ENCODE data around the gene SH3PXD2A.
A peak's percentile ranks its signal among the peaks of the same experiment; 100 is the strongest.
"Not testable (repeated sequence)": the region's sequence is repeated elsewhere in the genome, so short reads cannot be mapped to it uniquely, and the experiment has no call there.

SH3PXD2A gene

DNA sequence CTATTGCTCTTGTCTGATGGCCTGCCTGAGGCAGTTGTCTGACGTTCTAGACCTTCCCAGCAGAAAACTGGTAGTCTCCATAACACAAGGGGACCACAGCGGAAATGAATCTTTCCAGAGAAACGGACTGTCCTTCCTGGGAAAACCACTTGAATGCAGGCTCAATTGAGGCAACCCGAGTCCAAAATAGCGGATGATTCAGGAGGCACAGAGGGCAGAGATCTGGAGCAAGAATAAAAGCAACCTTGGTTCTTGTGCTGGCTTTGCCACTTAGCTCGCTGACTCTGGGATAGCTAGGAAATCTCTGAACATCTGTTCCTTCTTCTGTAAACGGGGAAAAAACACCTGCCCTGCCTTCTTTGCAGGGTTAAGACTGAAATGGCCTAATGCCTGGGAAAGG is 183.0 kb downstream of the SH3PXD2A start:
- DNase-seq (ENCODE audit: insufficient read length, low spot score) (no peak), FAIRE-seq (no peak)
- no peak for TF ChIP-seq POLR2A (IDR thresholded peaks at IDR 0.05; ENCODE audit: low read depth, low read length)

DNA sequence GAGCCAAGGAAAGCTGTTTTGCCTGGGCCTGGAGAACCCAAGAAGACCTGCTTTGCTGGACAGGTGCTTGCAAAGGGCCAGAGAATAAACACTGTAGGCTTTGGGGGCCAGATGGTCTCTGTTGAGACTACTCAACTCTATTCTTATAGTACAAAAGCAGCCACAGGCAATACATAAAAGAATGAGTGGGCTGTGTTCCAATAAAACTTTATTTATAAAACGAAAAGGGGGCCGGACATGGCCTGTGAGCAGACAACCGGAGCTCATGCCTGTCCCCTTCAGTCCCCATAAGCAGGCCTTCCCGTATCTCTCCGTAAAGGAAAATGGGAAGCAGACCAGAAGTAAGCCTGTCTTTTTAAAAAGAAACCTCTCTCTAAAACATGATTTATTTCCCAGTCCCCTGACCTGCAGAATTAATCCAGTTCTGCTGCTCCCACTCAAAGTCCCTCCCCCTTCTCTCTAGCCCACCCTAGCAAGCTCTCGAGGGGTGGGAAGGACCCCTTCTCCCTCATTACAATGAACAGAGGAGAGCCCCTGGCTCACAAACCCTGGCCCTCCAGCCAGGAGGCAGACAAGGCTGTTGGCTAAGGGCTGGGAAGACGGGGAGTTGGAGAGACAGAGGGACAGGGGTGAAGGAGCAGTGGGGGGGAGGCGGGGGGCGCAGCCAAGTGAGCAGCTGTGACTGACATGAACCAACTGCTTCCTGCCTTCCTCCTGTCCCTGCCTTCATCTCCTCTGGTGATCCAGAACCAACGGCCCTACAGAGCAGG is 184.1 kb downstream of the SH3PXD2A start:
- no peak for DNase-seq (ENCODE audit: insufficient read length, low spot score)
- no peak for FAIRE-seq
- TF ChIP-seq POLR2A (IDR thresholded peaks at IDR 0.05; ENCODE audit: low read depth, low read length) = no peak

GRCh38 chr10:103669944-103670343 is 185.4 kb downstream of the SH3PXD2A start:
- DNase-seq (ENCODE audit: insufficient read length, low spot score) = no peak
- no peak for TF ChIP-seq POLR2A (IDR thresholded peaks at IDR 0.05; ENCODE audit: low read depth, low read length)
- no peak for FAIRE-seq

DNA sequence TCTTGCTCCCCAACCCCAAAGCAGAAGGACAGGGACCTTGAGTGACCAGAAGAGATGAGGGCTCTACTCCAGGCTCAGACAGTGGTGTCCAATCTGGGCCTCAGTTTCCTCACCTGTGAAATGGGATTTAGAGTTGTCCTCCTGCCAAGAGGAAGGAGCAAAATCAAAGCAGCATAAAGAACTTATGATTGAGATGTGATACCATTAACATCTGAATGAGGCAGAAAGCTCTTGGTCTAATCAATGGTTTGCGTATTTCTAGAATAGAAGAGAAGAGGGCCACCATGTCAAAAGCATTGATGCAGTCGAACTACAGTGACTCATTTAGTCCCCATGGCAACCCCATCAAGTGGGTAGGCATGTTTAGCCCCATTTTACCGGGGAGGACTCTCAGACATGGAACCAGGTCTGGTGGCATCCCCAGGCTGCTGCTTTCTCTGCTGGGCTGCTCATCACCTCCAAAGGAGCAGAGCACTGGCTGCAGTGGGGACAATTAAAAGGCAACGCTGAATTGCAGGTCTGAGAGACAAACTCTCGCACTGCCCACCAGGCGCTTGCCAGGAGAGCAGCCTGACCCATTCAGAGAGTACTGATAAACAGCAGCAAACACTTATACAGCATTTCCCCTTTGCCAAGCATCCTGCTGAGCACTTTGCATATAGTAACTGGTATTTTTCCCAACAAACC is 186.0 kb downstream of the SH3PXD2A start:
- no peak for DNase-seq (ENCODE audit: insufficient read length, low spot score)
- no peak for TF ChIP-seq POLR2A (IDR thresholded peaks at IDR 0.05; ENCODE audit: low read depth, low read length)
- no peak for FAIRE-seq

GRCh38 chr10:103668351-103669242 is 186.8 kb downstream of the SH3PXD2A start:
- FAIRE-seq = no peak
- DNase-seq (ENCODE audit: insufficient read length, low spot score) = no peak
- TF ChIP-seq POLR2A (IDR thresholded peaks at IDR 0.05; ENCODE audit: low read depth, low read length) = 0 out of 2 replicates have a peak, but pooled peaks have one; percentile 22

GRCh38 chr10:103667356-103667755 is 188.0 kb downstream of the SH3PXD2A start:
- no peak for FAIRE-seq
- no peak for DNase-seq (ENCODE audit: insufficient read length, low spot score)
- no peak for TF ChIP-seq POLR2A (IDR thresholded peaks at IDR 0.05; ENCODE audit: low read depth, low read length)

DNA sequence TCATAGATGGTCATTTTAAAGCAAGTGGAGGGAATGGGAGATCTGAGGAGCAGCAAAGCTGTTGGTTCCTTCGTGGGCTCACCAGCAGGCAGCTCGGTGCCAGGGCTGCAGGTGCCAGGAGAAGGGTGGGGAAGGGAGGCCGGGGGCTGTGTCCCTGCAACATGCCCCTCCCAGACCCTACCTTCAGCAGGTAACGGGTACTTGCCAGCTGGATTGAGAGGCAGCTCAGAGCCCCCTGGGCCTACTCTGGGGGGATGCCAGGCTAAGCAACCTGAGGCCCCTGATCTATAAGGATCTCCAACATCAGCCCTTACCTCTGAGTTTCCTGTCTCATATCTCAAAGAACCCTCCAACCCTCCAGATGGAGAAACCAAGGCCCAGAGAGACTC is 188.6 kb downstream of the SH3PXD2A start:
- TF ChIP-seq POLR2A (IDR thresholded peaks at IDR 0.05; ENCODE audit: low read depth, low read length) = no peak
- DNase-seq (ENCODE audit: insufficient read length, low spot score) (no peak), FAIRE-seq (no peak)

GRCh38 chr10:103666087-103666761 is 189.2 kb downstream of the SH3PXD2A start:
- no peak for DNase-seq (ENCODE audit: insufficient read length, low spot score)
- no peak for FAIRE-seq
- TF ChIP-seq POLR2A (IDR thresholded peaks at IDR 0.05; ENCODE audit: low read depth, low read length) = 0 out of 2 replicates have a peak, but pooled peaks have one; percentile 9

GRCh38 chr10:103665162-103665889 is 190.1 kb downstream of the SH3PXD2A start:
- DNase-seq (ENCODE audit: insufficient read length, low spot score) = no peak
- no peak for FAIRE-seq
- TF ChIP-seq POLR2A (IDR thresholded peaks at IDR 0.05; ENCODE audit: low read depth, low read length) = no peak

DNA sequence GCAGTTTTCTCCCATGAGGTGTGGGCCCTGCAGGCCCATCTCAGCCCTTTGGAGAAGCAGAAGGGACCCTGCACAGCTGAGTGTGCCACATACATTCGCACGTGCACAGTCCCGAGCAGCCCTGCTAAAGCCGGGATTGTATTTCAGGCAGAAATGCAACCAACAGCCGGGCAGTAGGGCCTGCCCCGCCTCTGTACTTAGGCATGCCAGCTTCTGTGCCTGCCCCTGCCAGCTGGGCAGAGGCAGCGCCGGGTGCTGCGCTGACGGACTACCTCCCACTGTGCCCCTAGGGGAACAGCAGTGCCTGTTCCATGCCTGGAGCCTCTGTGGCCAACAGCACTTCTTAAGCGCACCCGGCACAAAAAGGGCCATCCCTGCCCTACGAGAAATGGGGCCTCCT is 191.6 kb downstream of the SH3PXD2A start:
- no peak for TF ChIP-seq POLR2A (IDR thresholded peaks at IDR 0.05; ENCODE audit: low read depth, low read length)
- no peak for FAIRE-seq
- no peak for DNase-seq (ENCODE audit: insufficient read length, low spot score)

DNA sequence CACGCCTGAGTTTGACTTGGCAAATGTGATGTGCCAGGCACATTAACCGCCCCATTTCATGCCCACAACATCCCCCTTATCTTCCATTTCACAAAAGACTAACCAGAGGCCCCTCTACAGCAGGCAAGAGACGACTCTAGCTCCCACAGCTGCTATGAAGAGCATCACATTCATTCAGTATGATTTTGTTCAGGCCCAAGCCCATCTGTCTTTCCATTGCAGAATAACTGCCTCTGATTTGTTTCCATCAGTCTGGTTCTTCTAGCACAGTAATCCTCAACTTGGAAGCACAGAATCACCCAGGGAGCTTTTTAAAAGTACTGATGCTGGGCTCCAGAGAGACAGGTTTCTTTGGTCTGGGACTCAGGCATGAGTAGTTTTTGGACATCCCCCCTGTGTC is 192.1 kb downstream of the SH3PXD2A start:
- DNase-seq (ENCODE audit: insufficient read length, low spot score) (no peak), FAIRE-seq (no peak)
- TF ChIP-seq POLR2A (IDR thresholded peaks at IDR 0.05; ENCODE audit: low read depth, low read length) = no peak

- not testable (repeated sequence) for FAIRE-seq; DNase-seq (ENCODE audit: insufficient read length, low spot score)
Observed at GRCh38 chr10:103662704-103663103, 192.7 kb downstream of the SH3PXD2A start.

Data from H54 (cell line).